Left cardiac atrium (tissue), 4 donors: ENCODE measurements around the gene SORBS2. TPM values are rescaled to one million over a fixed set of nuclear protein-coding genes. Genes with fewer than 3 reads are reported as not detected.

Experiments used
- ATAC-seq, 2 donors: fragments of 200-7000 bp; cut with Tn5 transposase; one replicate each; pipeline ENCODE4 v1.9.1; 2020; ENCODE audit warnings: mild to moderate bottlenecking in 2 of 2, moderate library complexity in 2 of 2
- DNase-seq: peaks from one replicate; pipeline ENCODE4 v3.0.0-alpha.2; 2020
- intact Hi-C, 2 donors: fragments of 100-400 bp; cut with DNase I; formaldehyde crosslinking; loops; one replicate each; pipeline versions ENCODE4 v1.14.1 to v1.15.1; 2022 to 2023
- total RNA-seq, 2 donors: library from RNA; stranded (reverse); fragmentation: NEBNext Ultra II Directional; extraction: Animal tissue kit (Norgen Biotek cat#: 25700); gene quantifications; one replicate each; pipeline ENCODE4 v1.2.1, GENCODE V29; 2021
- donor health status: DM: no; HTN: yes; CAD: no.
- donor health status: DM: no; HTN: yes; CAD: no; lungs with severe emphysema.
- donor health status: DM: yes; HTN: yes; CAD: no.
- donor health status: Dilated cardiomyopathy.

Gene SORBS2
- total RNA-seq, 2 donors from 2014 or later, result 439 to 535 TPM

DNA sequence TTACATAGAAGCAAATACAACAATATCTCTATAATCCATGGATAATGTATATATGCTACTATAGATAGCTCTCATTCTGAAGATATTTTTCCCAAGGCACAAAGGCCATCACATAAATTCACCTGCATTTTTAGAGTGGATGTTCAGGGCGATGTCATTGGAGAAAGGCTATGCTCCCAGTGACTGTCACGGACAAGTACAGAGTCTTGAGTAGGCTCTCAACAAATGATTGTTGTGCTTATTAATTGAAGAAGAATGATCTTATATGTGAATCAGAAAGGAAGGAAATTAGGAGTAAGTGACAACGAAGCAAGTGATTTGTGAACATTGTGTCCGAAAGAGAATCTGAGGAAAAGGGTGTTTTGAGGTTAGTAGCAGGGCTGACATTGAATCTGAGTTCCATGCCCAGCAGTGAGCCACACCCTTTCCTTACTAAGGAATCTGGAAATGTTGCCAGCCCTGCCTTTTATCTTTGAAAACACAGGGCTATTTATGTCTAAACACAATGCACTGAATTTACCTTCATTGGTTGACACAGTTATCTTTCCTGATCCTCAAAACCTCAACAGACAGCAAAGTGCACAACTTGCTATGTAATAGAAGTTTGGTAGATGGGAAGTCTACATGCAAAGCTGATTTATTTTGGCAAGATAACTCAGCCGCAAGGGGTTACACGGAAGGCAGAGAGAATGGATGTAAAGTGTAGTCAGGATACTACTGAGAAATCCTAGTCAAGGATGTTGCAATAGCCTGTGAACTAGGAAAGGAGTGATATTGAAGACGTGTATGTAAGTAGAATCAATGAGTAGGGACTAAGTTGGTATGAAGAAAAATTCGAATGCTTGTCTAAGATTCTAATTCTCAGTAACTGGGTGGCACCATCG is 50.4 kb downstream of the SORBS2 start:
- ATAC-seq, result peak; percentile 56 to 86
- intact Hi-C loops, result no loop called here
- no peak for DNase-seq

DNA sequence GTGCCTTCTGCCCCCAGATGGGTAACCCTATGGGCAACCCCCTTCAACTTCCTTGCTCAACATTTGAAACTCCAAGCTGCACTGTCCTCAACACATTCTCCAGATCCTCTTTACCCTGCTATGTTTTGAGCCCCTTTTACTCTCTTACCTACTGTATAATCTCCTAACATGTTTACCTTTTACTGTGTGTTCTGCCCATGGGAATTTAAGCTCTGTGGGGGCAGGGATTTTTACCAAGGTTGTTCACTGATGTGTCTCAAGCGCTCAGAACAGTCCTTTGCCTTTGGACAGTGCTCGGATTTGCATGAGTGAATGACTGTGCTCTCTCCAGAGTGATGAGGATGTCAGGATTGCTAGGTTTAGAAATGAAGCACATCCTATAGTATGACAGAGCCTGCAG is 53.2 kb downstream of the SORBS2 start:
- no peak for ATAC-seq
- intact Hi-C loops, result loop anchor here in 1 of 2 donors (10.0 kb wide), 1 partner anchor 104 kb away; no protein-coding TSS in a partner anchor
- DNase-seq, result no peak

DNA sequence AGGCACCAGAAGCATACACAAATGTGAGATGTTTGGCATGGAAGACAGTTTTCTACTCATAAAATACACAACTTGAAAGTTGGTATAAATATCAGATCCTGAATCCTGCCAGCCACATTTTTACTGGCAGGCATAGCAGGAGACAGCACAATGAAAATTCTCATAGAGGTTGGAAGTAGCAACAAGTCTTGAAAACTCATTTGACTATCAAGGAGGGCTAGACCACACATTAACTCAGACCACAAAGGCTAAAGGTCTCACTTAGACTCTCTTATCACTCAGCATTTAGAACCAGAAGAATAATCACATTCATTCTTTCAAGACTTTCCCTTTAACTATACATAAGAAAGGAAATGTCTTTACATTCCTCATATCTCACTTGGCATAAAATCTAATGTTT is 56.5 kb downstream of the SORBS2 start:
- no peak for ATAC-seq
- intact Hi-C loops, result loop anchor here in 1 of 2 donors (10.0 kb wide), 1 partner anchor 101 kb away; no protein-coding TSS in a partner anchor
- no peak for DNase-seq

DNA sequence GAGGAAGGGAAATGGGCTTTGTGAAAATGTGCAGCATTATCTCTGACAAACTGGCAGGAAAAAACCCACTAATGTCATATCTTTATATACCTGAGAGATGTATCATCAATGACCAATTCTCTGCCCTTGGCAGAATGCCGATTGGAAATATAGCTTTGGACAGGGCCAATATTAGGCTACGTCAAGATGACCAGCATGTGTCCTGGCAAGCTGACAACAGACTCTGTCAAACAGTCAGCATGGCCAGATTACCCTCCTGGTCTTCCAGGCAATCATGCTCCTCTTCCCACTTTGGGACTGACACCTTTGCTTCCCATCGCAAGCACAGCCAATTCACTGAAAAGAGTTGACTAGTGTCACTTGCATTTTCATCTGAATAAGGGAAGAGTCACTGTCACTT is 57.0 kb downstream of the SORBS2 start:
- peak; percentile 58 for DNase-seq
- intact Hi-C loops, result loop anchor here in 1 of 2 donors (10.0 kb wide), 1 partner anchor 100 kb away; no protein-coding TSS in a partner anchor
- peak; percentile 44 to 53 for ATAC-seq

DNA sequence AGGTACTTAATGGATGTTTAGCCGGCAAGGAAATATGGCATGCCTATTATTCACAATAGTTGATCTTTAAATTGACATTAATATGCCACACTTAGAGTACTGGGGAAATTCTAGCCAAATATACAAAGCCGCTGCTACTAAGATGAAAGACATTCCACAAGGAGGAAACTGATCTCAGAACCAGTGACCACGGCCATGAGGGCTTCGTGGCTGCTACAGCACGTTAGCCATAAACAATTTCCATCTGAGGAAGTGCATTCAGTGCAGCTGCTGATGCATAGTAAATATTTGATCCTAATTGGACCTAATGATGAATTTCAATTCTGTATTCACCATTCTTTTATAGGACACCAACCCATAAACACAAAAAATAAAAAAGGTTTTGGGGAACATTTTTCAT is 59.1 kb downstream of the SORBS2 start:
- intact Hi-C loops, result loop anchor here in 1 of 2 donors (10.0 kb wide), 1 partner anchor 98 kb away; no protein-coding TSS in a partner anchor
- no peak for DNase-seq

DNA sequence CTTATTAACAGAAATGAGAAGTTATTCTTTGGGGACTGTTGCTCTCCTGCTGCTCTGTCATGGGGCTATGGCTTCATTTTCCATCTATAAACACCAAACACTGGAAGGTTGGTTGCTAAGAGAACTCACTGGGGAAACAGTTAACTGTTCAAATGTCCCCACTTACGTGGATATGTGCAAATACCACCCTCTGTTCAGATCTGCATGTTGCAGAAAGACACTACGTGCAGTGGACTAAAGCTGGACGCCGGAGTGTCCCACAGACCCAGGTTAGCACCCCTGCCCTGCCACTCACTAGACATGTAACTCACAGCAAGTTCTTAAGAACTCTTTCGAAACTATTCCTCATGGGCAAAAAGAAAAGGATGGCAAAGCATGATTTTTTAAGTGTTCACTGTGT is 62.1 kb downstream of the SORBS2 start:
- DNase-seq (no peak), ATAC-seq (no peak)
- intact Hi-C loops, result loop anchor here in 1 of 2 donors (10.0 kb wide), 1 partner anchor 95 kb away; no protein-coding TSS in a partner anchor

More for the DNA sequence above, 59.1 kb downstream of the SORBS2 start:
- no peak for ATAC-seq

DNA sequence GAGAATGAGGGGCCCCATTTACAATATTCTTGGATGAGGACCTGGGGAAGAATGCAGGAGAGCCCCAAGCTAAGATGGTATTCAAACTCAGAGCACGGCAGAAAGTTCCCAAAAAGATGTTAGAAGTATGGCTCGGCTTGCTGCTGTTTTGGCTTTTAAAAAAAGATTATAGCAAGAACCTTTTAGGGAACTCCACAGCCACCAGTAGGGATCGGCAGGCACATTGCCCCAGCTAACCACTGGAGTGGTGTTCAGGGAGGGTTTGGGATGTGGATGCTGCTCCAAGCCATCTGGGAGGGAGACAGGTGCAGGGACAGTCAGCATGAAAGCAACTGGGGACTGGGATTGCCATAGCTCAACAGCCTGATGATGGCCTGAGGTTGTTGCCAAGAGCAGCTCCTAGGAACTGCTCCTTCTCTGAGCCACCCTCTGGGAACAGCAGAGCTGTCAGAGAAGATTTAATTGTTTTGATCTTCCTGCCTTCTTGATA is 63.0 kb downstream of the SORBS2 start:
- ATAC-seq (peak in 1 of 2 donors; percentile 16), DNase-seq (no peak)
- intact Hi-C loops, result no loop called here

DNA sequence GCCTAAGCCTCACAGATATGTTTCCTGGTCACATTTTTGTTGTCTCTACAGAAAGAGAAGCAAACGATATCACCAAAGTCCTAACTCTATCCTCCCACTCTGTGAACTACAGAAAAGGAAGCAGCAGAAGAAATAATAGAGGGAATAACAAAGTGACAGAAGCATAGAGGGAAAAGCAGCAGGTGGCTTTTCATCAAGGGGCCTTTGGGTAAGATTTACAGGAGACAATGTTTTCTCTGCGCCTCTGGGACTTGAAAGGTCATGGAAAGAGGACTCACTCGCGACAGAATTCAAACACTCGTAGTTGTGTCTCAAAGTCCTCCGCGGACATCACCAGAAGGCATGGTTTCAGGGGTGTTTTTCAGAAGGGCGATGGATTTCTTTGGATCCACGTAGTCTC is 66.1 kb downstream of the SORBS2 start:
- no peak for DNase-seq
- intact Hi-C loops, result no loop called here
- ATAC-seq, result no peak

DNA sequence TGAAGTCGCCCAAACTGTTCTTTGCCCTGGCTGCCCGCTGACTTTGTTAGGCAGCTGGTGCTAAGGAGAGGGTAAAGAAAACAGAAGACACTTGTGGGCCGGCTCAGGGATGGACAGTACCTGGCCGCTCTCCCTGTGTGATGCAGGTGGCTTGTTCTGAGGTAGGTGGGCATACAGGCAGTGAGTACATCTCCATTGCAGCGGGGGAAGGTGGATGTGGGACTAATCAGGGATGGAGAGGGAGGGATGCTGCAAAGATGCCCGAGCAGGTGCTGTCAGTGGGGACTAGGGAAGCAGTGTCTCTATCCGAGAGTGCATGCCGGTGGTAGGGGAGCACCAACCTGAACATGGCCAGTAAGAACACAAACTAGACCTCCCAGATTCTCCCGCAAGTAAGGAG is 67.0 kb downstream of the SORBS2 start:
- intact Hi-C loops, result no loop called here
- ATAC-seq, result no peak
- DNase-seq, result no peak

DNA sequence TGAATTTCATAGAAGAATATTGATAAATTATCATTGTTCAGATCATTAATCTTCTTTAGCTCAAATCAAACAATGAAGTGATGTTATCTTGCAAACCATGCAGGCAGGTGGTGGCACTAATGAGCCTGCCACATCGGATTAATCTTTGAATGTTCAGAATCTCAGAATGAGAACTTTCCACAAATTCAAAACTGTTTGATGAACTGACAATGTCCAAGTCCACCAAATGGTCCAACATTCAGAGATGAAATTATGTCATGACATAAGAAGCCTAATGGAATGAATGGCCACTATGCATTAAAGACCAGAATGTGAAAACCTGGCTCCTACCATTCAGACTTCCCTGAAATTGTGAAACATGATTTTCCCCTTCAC is 67.5 kb downstream of the SORBS2 start:
- ATAC-seq, result no peak
- intact Hi-C loops, result no loop called here
- DNase-seq, result no peak

DNA sequence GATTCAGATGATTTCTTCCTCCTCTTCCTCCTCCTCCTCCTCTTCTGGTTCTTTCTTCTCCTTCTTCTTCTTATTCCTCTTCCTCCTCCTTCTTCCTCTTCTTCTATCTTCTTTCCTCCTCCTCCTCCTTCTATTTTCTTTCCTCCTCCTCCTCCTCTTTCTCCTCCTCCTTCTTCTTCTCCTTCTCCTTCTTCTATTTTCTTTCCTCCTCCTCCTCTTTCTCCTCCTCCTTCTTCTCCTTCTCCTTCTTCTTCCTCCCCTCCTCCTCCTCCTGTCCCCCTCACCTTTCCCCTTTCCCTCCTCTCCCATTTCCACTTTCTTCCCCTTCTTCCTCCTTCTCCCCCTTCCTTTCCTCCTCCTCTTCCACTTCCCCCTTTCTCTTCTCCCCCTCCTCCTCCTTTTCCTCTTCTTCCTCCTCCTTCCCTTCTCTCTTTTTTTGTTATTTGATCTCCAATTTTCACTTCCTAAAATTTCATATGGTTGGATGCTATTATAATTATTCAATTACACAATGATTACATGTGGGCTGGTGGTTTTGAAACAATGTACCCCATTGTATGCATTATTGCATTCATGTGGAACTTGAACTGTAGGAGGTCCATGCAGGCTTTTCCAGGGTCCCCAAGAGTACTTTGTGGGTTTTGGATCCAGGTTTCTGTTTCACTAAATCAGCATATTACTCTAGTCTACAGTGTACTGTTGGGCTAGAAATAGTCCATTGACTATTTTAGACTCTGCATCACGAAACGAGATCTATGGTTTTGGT is 68.1 kb downstream of the SORBS2 start:
- intact Hi-C loops, result no loop called here
- no peak for DNase-seq
- no peak for ATAC-seq

DNA sequence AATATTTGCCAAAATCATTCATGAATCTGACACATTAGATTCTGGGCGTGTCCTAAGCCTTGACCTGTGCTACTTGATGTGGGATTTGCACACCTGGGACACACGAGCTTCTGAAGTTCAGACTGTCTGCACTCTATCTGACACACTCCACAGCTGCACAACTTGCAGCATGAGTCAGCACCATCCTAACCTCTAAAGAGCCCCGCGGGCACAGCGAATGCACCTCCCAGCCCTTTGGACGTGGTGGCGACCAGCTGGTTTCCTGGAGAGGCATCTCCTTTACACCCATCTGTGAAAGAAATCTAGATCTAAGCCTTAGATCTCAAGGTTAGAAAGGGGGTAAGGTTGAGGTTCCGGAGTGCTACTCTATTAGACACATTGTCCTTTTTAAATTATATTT is 69.2 kb downstream of the SORBS2 start:
- ATAC-seq (peak in 1 of 2 donors; percentile 68), DNase-seq (no peak)
- intact Hi-C loops, result no loop called here

DNA sequence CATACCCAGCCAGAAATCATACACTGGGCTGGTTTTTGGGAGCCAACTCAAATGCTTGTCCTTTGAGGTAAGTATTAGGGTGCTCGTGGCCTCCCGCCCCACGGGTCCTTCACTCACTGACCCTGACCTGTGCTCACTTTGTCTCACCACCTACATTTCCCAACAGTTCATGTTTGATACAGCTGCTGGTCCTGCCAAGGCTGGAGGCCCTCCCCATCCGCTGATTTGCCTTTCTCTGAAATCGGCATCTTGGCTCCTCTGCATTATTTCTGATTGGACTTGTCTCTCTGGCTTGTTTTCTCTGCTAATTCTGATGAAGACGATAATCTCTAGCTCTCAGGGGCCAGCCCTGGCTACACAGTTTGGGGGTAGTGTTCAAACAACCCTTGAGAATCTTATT is 70.2 kb downstream of the SORBS2 start:
- no peak for DNase-seq
- intact Hi-C loops, result no loop called here
- ATAC-seq, result no peak

DNA sequence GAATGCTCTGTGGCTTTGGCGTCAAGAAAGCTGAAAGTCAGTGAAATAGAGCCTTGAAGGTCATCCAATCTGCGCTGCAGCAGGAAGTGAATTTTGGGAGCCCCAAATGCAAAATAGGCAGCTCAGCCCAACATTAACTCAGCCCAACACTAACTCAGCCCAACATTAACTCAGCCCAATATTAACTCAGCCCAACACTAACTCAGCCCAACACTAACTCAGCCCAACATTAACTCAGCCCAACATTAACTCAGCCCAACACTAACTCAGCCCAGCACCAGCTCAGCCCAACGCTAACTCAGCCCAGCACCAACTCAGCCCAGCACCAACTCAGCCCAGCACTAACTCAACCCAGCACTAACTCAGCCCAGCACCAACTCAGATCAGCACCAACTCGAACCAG is 71.5 kb downstream of the SORBS2 start:
- no peak for DNase-seq
- intact Hi-C loops, result no loop called here
- ATAC-seq, result no peak

DNA sequence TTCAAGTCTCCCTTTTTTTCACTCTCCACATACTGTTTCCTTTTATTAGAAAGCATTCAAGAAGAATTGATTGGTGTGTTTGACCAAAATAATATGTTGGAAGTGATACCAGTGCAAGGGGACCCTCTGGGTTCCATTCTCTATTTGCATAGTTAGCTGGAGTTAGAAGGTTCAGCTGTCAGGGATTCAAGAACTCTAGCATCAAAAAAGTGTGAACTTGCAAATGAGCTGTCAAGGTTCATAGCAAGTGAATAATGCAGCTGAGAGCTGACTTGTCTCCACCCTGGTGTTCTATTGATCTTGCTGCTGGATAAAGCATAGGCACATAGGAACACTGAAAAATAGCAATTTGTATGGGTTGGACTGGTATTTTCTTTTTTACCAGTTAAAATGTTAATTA is 73.2 kb downstream of the SORBS2 start:
- intact Hi-C loops, result no loop called here
- no peak for DNase-seq
- no peak for ATAC-seq

DNA sequence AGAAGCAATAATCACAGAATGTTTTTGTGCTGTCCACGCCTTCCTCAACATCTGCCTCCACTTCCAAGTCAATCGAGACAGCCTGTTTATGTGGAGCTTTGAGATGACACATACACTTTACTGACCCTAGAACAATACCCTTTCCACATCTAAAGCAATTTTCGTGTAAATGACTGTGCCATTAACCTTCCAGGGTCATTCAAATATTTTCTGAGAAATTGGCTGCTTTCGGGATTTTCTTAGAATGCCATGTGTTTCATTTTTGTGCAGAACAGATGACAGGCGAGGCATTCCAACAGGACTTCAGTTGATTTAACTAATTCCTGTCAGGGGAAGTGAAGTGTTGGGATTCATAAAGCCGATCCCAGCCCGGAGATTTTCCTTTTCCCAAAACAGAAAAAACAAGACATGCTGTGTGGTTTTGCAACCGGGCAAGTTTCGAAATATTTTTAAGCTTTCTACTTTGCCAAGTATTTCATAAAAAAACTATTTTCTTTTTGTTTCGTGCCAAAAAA is 73.9 kb downstream of the SORBS2 start:
- DNase-seq, result no peak
- intact Hi-C loops, result no loop called here
- peak; percentile 23 to 58 for ATAC-seq

DNA sequence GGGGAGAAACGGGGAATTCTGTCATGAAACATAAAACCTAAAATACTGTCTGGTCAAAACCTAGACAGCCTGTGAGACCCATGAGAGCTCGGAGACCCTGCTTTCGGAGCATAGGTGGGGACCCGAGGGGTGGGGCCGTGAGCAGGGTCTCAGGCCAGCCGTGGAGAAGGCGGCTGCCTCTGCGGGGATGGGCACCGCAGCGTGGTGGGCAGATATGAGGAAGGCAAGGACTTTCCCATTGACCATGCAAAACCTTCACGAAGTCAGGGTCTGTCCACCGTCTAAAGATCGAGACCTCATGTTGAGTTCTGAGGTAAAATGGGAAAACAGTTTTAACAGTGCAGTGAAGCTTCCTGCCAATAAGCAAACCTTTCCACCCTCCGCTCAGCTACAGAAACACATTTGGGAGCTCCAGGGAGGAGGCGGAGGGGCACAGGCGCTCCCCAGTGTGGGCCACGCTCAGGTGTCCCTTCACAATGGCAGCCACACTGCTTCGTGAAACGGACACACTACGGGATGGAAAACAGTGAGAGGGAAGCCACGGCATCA is 74.4 kb downstream of the SORBS2 start:
- DNase-seq (no peak), ATAC-seq (peak in 1 of 2 donors; percentile 11)
- intact Hi-C loops, result no loop called here

DNA sequence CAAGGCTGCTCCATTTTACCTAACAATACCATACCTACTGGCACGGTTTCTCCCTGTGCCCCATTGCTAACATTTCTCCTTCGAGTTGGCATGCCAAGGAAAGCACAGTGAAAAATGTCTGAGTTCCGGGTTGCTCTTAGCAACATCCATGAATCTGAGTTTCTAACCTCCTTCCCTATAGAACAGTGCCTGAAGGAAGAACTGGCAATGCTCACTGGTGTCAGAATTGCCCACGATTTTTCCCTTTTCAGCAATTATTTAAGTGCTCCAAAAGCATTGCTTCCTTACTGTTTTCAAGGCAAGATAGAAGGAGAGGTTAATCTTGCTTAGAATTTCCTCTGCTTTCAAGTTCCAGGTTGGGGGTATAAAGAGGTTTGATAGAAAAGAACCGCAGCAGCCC is 75.1 kb downstream of the SORBS2 start:
- intact Hi-C loops, result no loop called here
- DNase-seq (no peak), ATAC-seq (no peak)

DNA sequence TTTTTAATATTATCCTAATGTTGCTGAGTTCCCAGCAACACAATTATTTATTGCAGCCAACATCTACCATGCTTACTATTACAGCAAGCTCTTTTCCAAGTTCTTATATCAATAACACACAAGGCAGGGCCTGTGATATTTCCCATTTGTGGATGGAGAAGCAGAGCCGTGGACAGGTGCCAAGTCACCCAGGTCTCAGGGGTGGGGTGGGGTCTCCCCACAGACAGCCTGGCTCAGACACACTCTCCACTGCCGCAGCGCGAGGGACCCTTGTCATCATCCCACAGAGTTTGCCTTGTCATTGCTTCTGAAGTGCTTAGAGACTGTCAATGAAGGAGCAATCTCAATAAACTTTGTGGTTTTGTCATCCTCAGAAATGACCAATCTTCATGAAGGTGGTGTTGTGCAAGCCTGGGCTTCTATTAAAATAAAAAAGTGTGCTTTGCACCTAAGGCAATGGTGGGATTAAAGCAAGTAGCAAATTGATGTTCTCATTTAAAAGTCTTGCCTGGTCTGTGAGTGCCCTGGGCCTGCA is 76.1 kb downstream of the SORBS2 start:
- ATAC-seq, result no peak
- intact Hi-C loops, result no loop called here
- no peak for DNase-seq
